GM19351 (cell line): ENCODE measurements around the gene JAM3.
"Not testable (repeated sequence)": the region's sequence is repeated elsewhere in the genome, so short reads cannot be mapped to it uniquely, and the experiment has no call there.

ENCODE experiments used
- ATAC-seq: cut with Tn5 transposase; IDR thresholded peaks from one replicate; pipeline ENCODE4 v1.9.1; 2021; ENCODE audit warnings: mild to moderate bottlenecking, moderate library complexity; ENCODE audit not compliant: unreplicated experiment

The JAM3 gene

GRCh38 chr11:134098566-134099184, 29.8 kb downstream of the JAM3 start:
- ATAC-seq = peak; percentile 72

- no peak for ATAC-seq
These were observed 31.3 kb downstream of the JAM3 start for GRCh38 chr11:134100171-134100570.

GRCh38 chr11:134101282-134101681, 32.4 kb downstream of the JAM3 start:
- ATAC-seq = no peak

- no peak for ATAC-seq
These were observed 41.5 kb downstream of the JAM3 start for GRCh38 chr11:134110252-134110815.

- ATAC-seq = not testable (repeated sequence)
These were observed 44.9 kb downstream of the JAM3 start for GRCh38 chr11:134113787-134114186.

GRCh38 chr11:134116210-134116609, 47.3 kb downstream of the JAM3 start:
- ATAC-seq = no peak

GRCh38 chr11:134118006-134118405, 49.1 kb downstream of the JAM3 start:
- ATAC-seq = no peak

- ATAC-seq = no peak
These were observed 50.2 kb downstream of the JAM3 start for GRCh38 chr11:134119094-134119493.

GRCh38 chr11:134120143-134120850, 51.4 kb downstream of the JAM3 start:
- ATAC-seq = no peak

GRCh38 chr11:134120921-134121526, 52.2 kb downstream of the JAM3 start:
- ATAC-seq = no peak

- no peak for ATAC-seq
These were observed 56.0 kb downstream of the JAM3 start for GRCh38 chr11:134124660-134125451.

GRCh38 chr11:134125507-134125906, 56.6 kb downstream of the JAM3 start:
- no peak for ATAC-seq

- ATAC-seq = no peak
These were observed 57.4 kb downstream of the JAM3 start for GRCh38 chr11:134126217-134126822.

- no peak for ATAC-seq
These were observed 62.9 kb downstream of the JAM3 start for GRCh38 chr11:134131628-134132244.

- ATAC-seq = no peak
These were observed 63.9 kb downstream of the JAM3 start for GRCh38 chr11:134132808-134133207.

- no peak for ATAC-seq
These were observed 65.3 kb downstream of the JAM3 start for GRCh38 chr11:134134167-134134566.

- ATAC-seq = no peak
These were observed 69.5 kb downstream of the JAM3 start for GRCh38 chr11:134138376-134138775.

- ATAC-seq = no peak
These were observed 70.5 kb downstream of the JAM3 start for GRCh38 chr11:134139303-134139872.

GRCh38 chr11:134139873-134140331, 71.0 kb downstream of the JAM3 start:
- ATAC-seq = peak; percentile 86
